ENCODE results near the gene SLAMF6. TPM values are rescaled to one million over a fixed set of nuclear protein-coding genes. Genes with fewer than 3 reads are reported as not detected.

Gene SLAMF6
- total and polyA plus RNA-seq, 12 donors: 0.11 to 1.8 (median 0.97) TPM; not detected in 1

- no peak for DNase-seq
- Histone ChIP-seq H3K9me3 (replicated peaks in 1 of 3) (no peaks in the 10 kb centered on the region), H3K4me3 (no peak overlapping the region), H3K4me1 (replicated peaks in 1 of 2) (no peaks in the 10 kb centered on the region), H3K36me3 (replicated peaks in 1 of 2) (no peaks in the 10 kb centered on the region), H3K27ac (no peak overlapping the region), H3K27me3 (no peaks in the 10 kb centered on the region)
- no peak for TF ChIP-seq POLR2A (IDR thresholded peaks at IDR 0.05)
- TF ChIP-seq CTCF (IDR thresholded peaks at IDR 0.05): no peak
- intact Hi-C loops (cut with DNase I): no loop called here
- 74 to 91% (median 84%) methylated on average over 1 of the region's 1 CpG for WGBS, 4 donors
Measured at GRCh38 chr1:160455153-160455517, 67.9 kb downstream of the SLAMF6 start.

- Histone ChIP-seq H3K36me3 (replicated peaks in 1 of 2) (no peaks in the 10 kb centered on the region), H3K4me1 (replicated peaks in 1 of 2) (no peaks in the 10 kb centered on the region), H3K27me3 (peaks cover 3% of the 10 kb centered on the region), H3K27ac (no peak overlapping the region), H3K4me3 (no peak overlapping the region), H3K9me3 (replicated peaks in 1 of 3) (no peaks in the 10 kb centered on the region)
- intact Hi-C loops (cut with DNase I): no loop called here
- WGBS, 4 donors: 82 to 90% (median 84%) methylated on average over 6 of the region's 6 CpGs
- DNase-seq: no peak
- TF ChIP-seq CTCF (IDR thresholded peaks at IDR 0.05): no peak
Measured at GRCh38 chr1:160454371-160455152, 68.5 kb downstream of the SLAMF6 start.

- H3K36me3 ChIP-seq (replicated peaks in 1 of 2): no peaks in the 10 kb centered on the region
- no peak for DNase-seq
- H3K9me3 ChIP-seq (replicated peaks in 1 of 3): no peaks in the 10 kb centered on the region
- no peak overlapping the region for H3K4me3 ChIP-seq
- no peaks in the 10 kb centered on the region for H3K4me1 ChIP-seq (replicated peaks in 1 of 2)
- TF ChIP-seq CTCF (IDR thresholded peaks at IDR 0.05): no peak
- no peak for TF ChIP-seq POLR2A (IDR thresholded peaks at IDR 0.05)
- peaks cover 3% of the 10 kb centered on the region for H3K27me3 ChIP-seq
- WGBS, 4 donors: 66 to 85% (median 79%) methylated on average over 7 of the region's 7 CpGs
- H3K27ac ChIP-seq: no peak overlapping the region
- intact Hi-C loops (cut with DNase I): no loop called here
Measured at GRCh38 chr1:160453443-160453842, 69.6 kb downstream of the SLAMF6 start.

- no peaks in the 10 kb centered on the region for H3K4me1 ChIP-seq (replicated peaks in 1 of 2)
- no peak for TF ChIP-seq CTCF (IDR thresholded peaks at IDR 0.05)
- no peak for TF ChIP-seq POLR2A (IDR thresholded peaks at IDR 0.05)
- H3K27me3 ChIP-seq: peaks cover 3% of the 10 kb centered on the region
- WGBS, 4 donors: 65 to 72% (median 67%) methylated on average over 1 of the region's 1 CpG
- intact Hi-C loops (cut with DNase I): no loop called here
- no peak overlapping the region for H3K27ac ChIP-seq
- no peaks in the 10 kb centered on the region for H3K36me3 ChIP-seq (replicated peaks in 1 of 2)
- DNase-seq: no peak
- H3K4me3 ChIP-seq: no peak overlapping the region
- no peaks in the 10 kb centered on the region for H3K9me3 ChIP-seq (replicated peaks in 1 of 3)
Measured at GRCh38 chr1:160451859-160452232, 71.2 kb downstream of the SLAMF6 start.
